Activated CD8-positive, alpha-beta T cell treated with anti-CD3 and anti-CD28 coated beads, Interleukin-2, amount 10 ng/mL, durations not matched to agents 7 days and 5 days (primary cell): ENCODE measurements around the gene SMIM22. TPM values are rescaled to one million over a fixed set of nuclear protein-coding genes. Genes with fewer than 3 reads are reported as not detected.

ENCODE experiments used
- ATAC-seq: fragments of 150-1000 bp; cut with Tn5 transposase; one replicate; pipeline ENCODE4 v1.10.0; 2021; ENCODE audit warnings: moderate library complexity
- CTCF ChIA-PET: fragments of 350-600 bp; sonication (Branson Sonifier 250); formaldehyde crosslinking; loops from one replicate; lab custom pipeline; 2021; ENCODE audit warnings: antibody characterized with exemption; lab: Charles Lee
- POLR2A ChIA-PET: fragments of 350-600 bp; sonication (Branson Sonifier 250); formaldehyde crosslinking; loops from one replicate; lab custom pipeline; 2021; ENCODE audit warnings: antibody characterized with exemption; lab: Charles Lee
- DNase-seq: peaks from one replicate; pipeline ENCODE4 v3.0.0-alpha.2; 2020
- H3K27ac Mint-ChIP-seq: one replicate; pipeline ENCODE4 v1.8.0; 2021; ENCODE audit warnings: mild to moderate bottlenecking, mixed read lengths
- H3K27me3 Mint-ChIP-seq: one replicate; pipeline ENCODE4 v1.8.0; 2021; ENCODE audit warnings: low read depth, mixed read lengths
- H3K36me3 Mint-ChIP-seq: one replicate; pipeline ENCODE4 v1.8.0; 2021; ENCODE audit warnings: low read depth, mixed read lengths
- H3K4me1 Mint-ChIP-seq: one replicate; pipeline ENCODE4 v1.8.0; 2021; ENCODE audit warnings: low read depth, mixed read lengths
- H3K4me3 Mint-ChIP-seq: one replicate; pipeline ENCODE4 v1.8.0; 2021; ENCODE audit warnings: mild to moderate bottlenecking, mixed read lengths
- H3K9me3 Mint-ChIP-seq: one replicate; pipeline ENCODE4 v1.8.0; 2022; ENCODE audit warnings: mixed read lengths; ENCODE audit not compliant: insufficient read depth
- total RNA-seq, 2 experiments: library from RNA; stranded (reverse); gene quantifications; one replicate each; pipeline ENCODE4 v1.2.3, GENCODE V29; 2021

Gene SMIM22
- total RNA-seq, 2 experiments from 2014 or later = not detected

DNA sequence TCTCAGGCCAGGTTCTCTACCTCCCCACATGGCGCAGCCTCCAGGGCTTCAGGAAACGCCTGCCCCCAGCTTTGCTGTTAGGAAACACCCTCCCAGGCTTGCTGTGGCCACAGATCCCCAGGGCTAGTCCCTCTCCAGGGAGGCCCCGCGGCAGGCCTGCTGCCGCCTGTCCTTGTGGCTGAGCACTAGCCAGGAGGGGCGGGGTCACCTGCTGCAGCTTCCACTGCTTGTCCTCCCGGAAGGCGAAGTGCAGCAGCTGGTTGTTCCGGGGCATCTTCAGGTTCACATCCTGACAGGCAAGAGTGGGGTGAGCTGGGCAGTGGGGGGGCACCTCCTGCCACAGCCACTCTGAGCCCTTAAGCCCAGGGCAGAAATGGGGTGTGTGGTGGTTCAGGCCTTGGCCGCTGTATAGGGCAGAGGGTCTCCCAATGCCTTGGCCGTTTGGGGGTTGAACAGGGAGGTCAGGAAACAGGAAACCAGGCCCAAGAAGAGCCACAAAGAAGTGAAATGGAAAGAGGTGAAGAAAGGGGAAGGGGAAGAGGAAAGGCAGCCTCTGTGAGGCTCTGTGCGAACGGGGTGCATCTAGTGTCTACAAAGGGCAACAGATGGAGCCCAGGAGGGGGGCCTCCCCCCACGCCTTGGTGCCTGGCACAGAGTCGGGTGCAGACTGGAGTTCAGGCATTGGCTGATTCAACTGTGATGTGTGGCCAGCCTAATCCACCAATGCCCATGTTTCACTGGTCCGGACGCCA is 5.3 kb downstream of the SMIM22 start:
- Mint-ChIP-seq H3K4me3 (peak overlapping the region; percentile 34), H3K27ac (peak overlapping the region; percentile 39), H3K4me1 (peaks cover 26% of the 10 kb centered on the region), H3K27me3 (no peaks in the 10 kb centered on the region), H3K36me3 (peaks cover 9% of the 10 kb centered on the region), H3K9me3 (no peaks in the 10 kb centered on the region)
- ChIA-PET POLR2A (interaction anchor here (2.9 kb wide), 1 partner anchor 33 kb away, joined by 11 read pairs; the partner anchor contains the start of gene ZNF500), CTCF (no interaction called here)
- no peak for ATAC-seq
- no peak for DNase-seq

DNA sequence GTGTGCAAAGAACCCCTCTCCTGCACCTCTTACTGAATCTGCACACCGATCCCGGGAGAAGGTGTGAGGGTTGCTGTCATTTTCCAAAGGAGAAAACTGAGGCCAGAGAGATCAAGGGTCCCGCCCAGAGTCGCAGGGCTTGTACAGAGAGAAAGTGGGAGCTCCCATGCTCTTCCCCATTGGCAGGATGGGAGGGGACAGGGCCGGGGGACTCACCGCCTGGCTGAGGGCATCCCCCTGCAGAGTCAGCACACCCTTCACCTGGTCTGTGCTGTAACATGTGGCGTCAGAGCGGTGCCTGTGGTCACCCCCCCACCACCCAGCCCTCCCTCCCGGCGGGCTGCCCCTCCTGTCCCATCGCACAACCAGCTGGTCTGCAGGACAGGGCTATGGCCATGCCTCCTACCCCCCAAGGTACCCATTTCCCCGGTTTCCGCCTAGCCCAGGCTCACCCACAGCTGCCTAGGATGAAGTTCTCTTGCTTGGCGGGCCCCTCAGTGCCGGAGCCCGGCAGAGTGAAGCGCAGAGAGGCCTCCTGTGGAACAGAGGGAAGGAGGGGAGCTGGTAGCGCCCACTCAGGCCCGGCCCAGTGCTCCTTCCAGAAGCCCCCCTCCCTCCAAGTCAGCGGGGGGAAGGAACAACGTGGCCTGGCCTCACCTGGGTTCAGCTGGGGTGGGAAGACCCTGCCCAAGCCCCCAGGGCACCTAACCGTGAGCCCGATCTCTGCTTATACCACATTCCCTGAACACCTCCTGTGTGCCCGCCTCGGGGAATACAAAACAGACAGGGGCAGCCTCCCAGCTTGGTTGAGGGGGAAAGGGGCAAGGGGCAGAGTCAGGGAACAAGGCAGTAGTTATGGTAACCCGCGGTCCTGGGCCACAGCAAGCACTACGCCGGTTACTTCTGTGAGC is 6.1 kb downstream of the SMIM22 start:
- H3K27me3 Mint-ChIP-seq = no peaks in the 10 kb centered on the region
- peak overlapping the region; percentile 78 for H3K4me3 Mint-ChIP-seq
- peak overlapping the region; percentile 46 for H3K27ac Mint-ChIP-seq
- ChIA-PET CTCF (interaction anchor here (1.5 to 1.6 kb wide), 3 partner anchors 67 to 137 kb away, joined by 3 to 4 read pairs (median 3); partner anchors contain the start of genes ANKS3 and DNAAF8), POLR2A (interaction anchor here (1.7 to 2.9 kb wide), 2 partner anchors 34 to 46 kb away, joined by 5 to 11 read pairs; partner anchors contain the start of genes GLYR1, UBN1 and ZNF500)
- ATAC-seq (no peak), DNase-seq (no peak)
- peaks cover 11% of the 10 kb centered on the region for H3K36me3 Mint-ChIP-seq
- no peaks in the 10 kb centered on the region for H3K9me3 Mint-ChIP-seq
- peaks cover 26% of the 10 kb centered on the region for H3K4me1 Mint-ChIP-seq

DNA sequence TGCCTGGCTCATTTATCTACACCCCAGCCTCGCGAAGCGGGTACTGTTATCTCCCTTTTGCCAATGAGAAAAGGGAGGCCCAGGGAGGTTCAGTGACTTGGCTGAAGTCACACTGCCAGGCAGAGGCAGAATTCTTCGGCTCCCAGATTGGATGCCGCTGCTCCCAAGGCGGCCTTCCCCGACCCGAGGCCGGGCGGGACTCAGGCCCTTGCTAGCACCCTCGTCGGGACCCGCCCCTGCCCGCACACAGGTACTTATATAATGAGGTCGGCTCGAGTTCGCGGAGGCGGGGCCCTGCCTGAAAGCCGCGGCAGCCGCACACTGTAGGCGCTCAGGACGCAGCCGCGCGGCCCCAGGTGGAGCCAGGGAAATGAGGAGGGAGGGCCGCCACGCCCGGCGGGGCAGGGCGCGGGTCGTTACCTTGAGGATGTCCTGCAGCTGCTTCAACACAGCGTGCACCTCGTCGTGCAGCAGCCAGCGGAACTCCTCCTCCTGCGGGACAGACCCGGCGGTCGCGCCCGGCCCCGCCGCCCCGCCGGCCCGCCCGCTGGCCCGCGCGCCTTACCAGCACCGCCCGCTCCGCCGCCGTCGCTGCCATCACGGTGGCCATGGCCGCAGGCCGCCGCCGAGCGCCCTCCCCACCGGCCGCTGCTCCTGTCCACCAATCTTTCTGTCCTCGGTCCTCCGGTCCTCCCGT is 6.9 kb downstream of the SMIM22 start, which contains the start of gene ROGDI:
Gene ROGDI (minus strand): TSS at position 672 of the 697 bp plus-strand sequence. CDS start 62 bp downstream, at position 610.
- H3K27me3 Mint-ChIP-seq = no peaks in the 10 kb centered on the region
- peak within 1 kb of the TSS; percentile 78 for H3K27ac Mint-ChIP-seq
- DNase-seq (peak; percentile 90), ATAC-seq (peak; percentile 79)
- ChIA-PET POLR2A (interaction anchor here (0.6 to 2.9 kb wide), 4 partner anchors 25 to 195 kb away, joined by 3 to 11 read pairs (median 4); partner anchors contain the start of genes GLYR1, UBN1 and ZNF500), CTCF (interaction anchor here (1.0 to 1.6 kb wide), 5 partner anchors 14 to 178 kb away, joined by 3 to 4 read pairs (median 3); partner anchors contain the start of genes ANKS3, DNAAF8 and MGRN1)
- no peaks in the 10 kb centered on the region for H3K9me3 Mint-ChIP-seq
- H3K4me3 Mint-ChIP-seq = peak within 1 kb of the TSS; percentile 83
- peaks cover 13% of the 10 kb centered on the region for H3K36me3 Mint-ChIP-seq
- peaks cover 26% of the 10 kb centered on the region for H3K4me1 Mint-ChIP-seq

DNA sequence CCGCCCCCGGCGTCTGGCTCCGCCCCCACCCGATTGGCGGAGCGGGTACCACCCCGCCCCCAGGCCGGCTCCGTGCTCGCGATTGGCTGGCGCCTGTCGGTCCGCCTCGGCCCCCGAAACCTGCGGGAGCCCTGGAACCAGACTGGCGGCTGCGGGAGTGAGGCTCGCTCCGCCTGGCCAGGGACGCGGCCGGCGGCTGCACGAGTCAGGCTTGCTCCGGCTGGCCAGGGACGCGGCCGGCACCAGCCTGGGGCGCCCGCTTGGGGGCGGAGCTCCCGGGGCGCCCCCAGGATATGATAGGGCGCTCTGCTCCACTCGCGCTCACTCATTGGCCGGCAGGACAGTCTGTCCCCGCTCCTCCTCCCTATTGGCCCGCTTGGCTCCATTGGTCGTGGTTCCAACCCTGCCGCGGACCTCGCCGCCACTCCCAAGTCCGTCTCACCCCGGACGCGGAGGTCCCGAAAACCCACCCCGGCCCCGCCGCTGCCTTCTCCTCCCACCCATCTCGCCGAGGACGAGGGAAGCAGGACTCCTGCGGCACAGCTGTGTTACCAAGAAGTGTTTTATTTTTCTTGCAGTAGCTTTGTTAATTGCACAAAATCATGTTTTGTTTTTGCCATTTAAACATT is 7.6 kb downstream of the SMIM22 start:
- Mint-ChIP-seq H3K9me3 (no peaks in the 10 kb centered on the region), H3K4me1 (peaks cover 26% of the 10 kb centered on the region), H3K27me3 (no peaks in the 10 kb centered on the region), H3K36me3 (peaks cover 20% of the 10 kb centered on the region), H3K27ac (peak overlapping the region; percentile 78), H3K4me3 (peak overlapping the region; percentile 83)
- ChIA-PET CTCF (interaction anchor here (1.0 to 1.6 kb wide), 5 partner anchors 14 to 179 kb away, joined by 3 to 4 read pairs (median 3); partner anchors contain the start of genes ANKS3, DNAAF8 and MGRN1), POLR2A (interaction anchor here (0.6 to 2.9 kb wide), 5 partner anchors 9 to 195 kb away, joined by 3 to 11 read pairs (median 3); partner anchors contain the start of genes GLYR1, UBN1 and ZNF500)
- ATAC-seq (peak; percentile 93), DNase-seq (peak; percentile 90)

DNA sequence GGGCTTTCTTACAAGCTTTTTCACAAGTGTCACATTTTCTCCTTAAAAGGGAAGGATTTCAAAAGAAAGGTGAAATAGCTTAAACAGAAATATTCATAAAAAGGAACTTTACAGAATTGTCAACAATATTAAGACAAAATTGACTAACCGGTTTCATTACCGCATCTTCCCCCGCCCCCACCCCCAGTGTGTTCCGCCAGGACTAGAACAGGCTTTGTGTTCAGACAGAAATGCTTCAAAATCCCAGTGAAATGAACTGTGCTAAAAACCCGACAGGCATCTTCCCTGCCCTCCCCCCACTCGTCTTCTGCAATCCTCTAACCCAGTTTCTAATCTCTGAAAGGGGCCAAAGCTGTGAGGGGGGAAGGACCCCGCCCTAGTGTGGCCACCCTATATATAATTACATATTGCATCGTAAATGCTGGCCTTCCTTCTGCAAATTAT is 8.3 kb downstream of the SMIM22 start:
- ATAC-seq (no peak), DNase-seq (no peak)
- CTCF ChIA-PET = interaction anchor here (1.0 to 1.5 kb wide), 4 partner anchors 13 to 179 kb away, joined by 3 read pairs; partner anchors contain the start of gene MGRN1
- Mint-ChIP-seq H3K27ac (no peak overlapping the region), H3K4me3 (peak overlapping the region; percentile 83), H3K9me3 (no peaks in the 10 kb centered on the region), H3K27me3 (no peaks in the 10 kb centered on the region), H3K36me3 (peaks cover 20% of the 10 kb centered on the region), H3K4me1 (peaks cover 26% of the 10 kb centered on the region)
- POLR2A ChIA-PET = interaction anchor here (0.7 to 2.9 kb wide), 5 partner anchors 9 to 218 kb away, joined by 3 to 11 read pairs (median 5); partner anchors contain the start of genes GLYR1, UBN1 and ZNF500

DNA sequence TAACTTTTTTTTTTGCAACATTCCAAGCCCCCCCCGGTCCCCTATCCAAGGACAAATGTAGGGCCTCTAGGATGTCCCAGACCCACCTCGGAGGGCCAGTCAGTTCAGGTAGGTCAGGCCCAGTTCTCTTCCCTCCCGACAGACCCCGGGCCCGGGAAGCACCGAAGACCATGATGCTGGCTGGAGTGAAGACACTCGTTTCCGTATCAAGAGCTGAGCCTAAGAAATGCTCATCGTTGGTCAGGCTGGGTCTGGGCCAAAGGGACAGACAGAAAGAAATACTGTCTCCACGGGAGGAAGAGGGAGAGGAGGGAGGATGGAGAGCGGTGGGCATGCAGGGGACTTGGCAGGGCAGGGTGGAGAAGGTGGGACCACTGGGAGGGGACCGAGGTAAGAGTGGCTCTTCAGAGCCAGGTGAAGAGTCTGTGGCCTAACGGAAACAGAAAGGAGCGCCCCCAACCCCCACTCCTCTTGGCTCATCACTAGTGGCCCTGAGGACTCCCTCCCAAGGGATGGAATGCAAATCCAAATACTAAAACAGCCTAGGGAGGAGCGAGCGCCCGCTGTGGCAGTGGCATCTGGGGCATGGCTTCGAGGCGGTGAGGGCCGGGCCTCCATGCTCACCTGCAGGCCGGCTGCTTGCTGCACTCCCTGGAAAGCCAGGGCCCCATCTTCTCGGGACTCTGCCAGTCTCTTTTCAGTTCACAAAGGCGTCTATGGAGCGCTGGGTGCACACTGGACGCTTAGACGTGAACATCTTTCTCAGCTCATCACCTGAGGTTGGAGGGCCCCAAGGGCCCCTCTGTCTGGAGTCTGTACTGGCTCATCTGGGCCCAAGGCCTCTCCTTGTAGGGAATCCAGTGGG is 9.0 kb downstream of the SMIM22 start:
- peaks cover 26% of the 10 kb centered on the region for H3K4me1 Mint-ChIP-seq
- no peak overlapping the region for H3K27ac Mint-ChIP-seq
- peaks cover 23% of the 10 kb centered on the region for H3K36me3 Mint-ChIP-seq
- CTCF ChIA-PET = no interaction called here
- POLR2A ChIA-PET = interaction anchor here (0.6 to 1.0 kb wide), 3 partner anchors 8 to 219 kb away, joined by 3 to 5 read pairs (median 3); no protein-coding TSS in a partner anchor
- no peaks in the 10 kb centered on the region for H3K9me3 Mint-ChIP-seq
- no peaks in the 10 kb centered on the region for H3K27me3 Mint-ChIP-seq
- DNase-seq = no peak
- ATAC-seq = no peak
- H3K4me3 Mint-ChIP-seq = peak overlapping the region; percentile 36

DNA sequence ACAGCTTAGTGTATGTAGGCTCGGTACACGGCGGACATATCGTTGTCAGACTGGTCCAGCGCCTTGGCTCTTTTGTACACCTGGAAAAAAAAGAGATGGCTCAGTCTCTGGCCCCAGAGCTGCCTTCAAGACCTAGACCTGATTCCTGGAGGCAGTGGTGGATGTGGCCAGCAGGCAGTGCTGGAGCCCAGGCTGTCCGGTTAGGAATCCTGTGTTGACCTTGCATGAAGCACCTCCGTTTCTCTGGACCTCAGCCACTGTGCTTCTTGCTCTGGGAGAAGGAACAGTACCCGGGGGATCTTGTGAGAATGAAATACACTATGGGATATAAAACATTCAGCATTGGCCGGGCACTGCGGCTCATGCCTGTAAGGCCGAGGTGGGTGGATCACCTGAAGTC is 10.1 kb downstream of the SMIM22 start:
- Mint-ChIP-seq H3K9me3 (no peaks in the 10 kb centered on the region), H3K36me3 (peaks cover 24% of the 10 kb centered on the region), H3K4me1 (peaks cover 25% of the 10 kb centered on the region), H3K27me3 (no peaks in the 10 kb centered on the region), H3K27ac (no peak overlapping the region), H3K4me3 (no peak overlapping the region)
- ATAC-seq (no peak), DNase-seq (no peak)
- CTCF ChIA-PET = no interaction called here
- POLR2A ChIA-PET = no interaction called here

DNA sequence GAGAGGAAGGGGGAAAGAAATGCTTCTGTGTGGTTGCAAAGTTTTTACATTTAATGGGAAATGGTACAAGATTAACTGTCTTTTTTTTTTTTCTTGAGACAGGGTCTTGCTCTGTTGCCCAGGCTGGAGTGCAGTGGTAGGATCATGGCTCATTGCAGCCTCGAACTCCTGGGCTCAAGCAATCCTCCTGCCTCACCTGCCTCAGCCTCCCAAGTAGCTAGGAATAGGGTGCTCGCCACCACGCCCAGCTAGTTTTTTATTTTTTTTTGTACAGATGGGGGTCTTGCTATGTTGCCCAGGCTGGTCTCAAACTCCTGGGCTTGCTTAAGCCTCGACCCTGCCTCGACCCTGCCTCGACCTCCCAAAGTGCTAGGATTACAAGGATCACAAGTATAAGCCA is 11.1 kb downstream of the SMIM22 start:
- DNase-seq (no peak), ATAC-seq (no peak)
- H3K4me1 Mint-ChIP-seq = peaks cover 17% of the 10 kb centered on the region
- no peaks in the 10 kb centered on the region for H3K27me3 Mint-ChIP-seq
- H3K9me3 Mint-ChIP-seq = no peaks in the 10 kb centered on the region
- H3K36me3 Mint-ChIP-seq = peaks cover 29% of the 10 kb centered on the region
- no peak overlapping the region for H3K27ac Mint-ChIP-seq
- no peak overlapping the region for H3K4me3 Mint-ChIP-seq
- POLR2A ChIA-PET = no interaction called here
- CTCF ChIA-PET = no interaction called here

DNA sequence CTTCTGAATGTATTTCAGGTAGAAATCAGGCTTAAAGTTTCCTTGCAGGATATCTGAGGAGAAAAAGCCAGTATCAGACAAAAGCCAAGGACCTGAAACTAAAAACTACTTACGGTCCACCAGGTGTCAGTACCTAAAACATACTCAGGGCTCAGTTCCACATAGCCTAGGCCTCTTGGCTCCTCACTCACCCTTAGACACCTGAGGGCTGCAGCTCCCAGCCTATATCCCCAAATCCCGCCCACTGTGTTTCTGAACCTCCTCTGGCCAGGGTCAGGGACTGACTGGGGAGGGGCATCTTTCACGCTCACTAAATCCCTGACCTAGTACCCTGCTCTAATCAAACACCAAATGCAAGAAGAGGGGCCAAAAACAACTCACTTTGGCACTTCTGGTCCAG is 16.1 kb downstream of the SMIM22 start:
- POLR2A ChIA-PET = no interaction called here
- ATAC-seq = no peak

DNA sequence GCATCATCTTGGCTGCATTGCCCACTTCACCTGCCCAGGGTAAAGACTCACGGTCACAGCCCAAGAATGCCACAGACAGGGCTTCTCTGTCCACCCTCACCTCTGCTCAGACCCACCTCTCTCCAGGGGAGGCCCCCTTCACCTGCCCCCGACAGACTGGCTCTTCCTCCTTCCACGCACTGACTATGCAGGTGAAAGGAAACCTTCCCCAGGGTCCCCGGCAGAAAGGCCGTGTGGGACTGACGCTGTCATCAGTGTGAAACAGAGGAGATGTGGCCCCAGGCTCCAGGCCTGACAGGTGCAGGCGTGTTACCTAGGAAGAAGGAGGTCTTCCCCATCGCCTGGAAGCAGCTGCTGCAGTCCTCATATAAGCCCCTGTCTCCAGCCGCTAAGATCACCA is 16.6 kb downstream of the SMIM22 start:
- H3K9me3 Mint-ChIP-seq = no peaks in the 10 kb centered on the region
- no peak for ATAC-seq

More for the DNA sequence above, 16.1 kb downstream of the SMIM22 start:
- Mint-ChIP-seq H3K36me3 (peaks cover 52% of the 10 kb centered on the region), H3K9me3 (no peaks in the 10 kb centered on the region), H3K27ac (no peak overlapping the region), H3K4me3 (no peak overlapping the region), H3K27me3 (no peaks in the 10 kb centered on the region), H3K4me1 (no peaks in the 10 kb centered on the region)
- no peak for DNase-seq
- CTCF ChIA-PET = no interaction called here

More for the DNA sequence above, 16.6 kb downstream of the SMIM22 start:
- H3K4me1 Mint-ChIP-seq = no peaks in the 10 kb centered on the region
- no peak overlapping the region for H3K27ac Mint-ChIP-seq
- no peak overlapping the region for H3K4me3 Mint-ChIP-seq
- no peaks in the 10 kb centered on the region for H3K27me3 Mint-ChIP-seq
- POLR2A ChIA-PET = interaction anchor here (1.2 kb wide), 1 partner anchor 9 kb away, joined by 3 read pairs; no protein-coding TSS in a partner anchor
- DNase-seq = no peak
- H3K36me3 Mint-ChIP-seq = peaks cover 53% of the 10 kb centered on the region
- CTCF ChIA-PET = no interaction called here
